Mesodermal cell (in vitro differentiated cells): ENCODE measurements around the gene WFIKKN2.

ENCODE experiments used
- H3K27ac ChIP-seq: 2 replicates; pipeline ENCODE4 v1.7.0; 2013; ENCODE audit warnings: mild to moderate bottlenecking, low read depth, low read length, moderate library complexity; ENCODE audit not compliant: severe bottlenecking
- H3K36me3 ChIP-seq: 2 replicates; pipeline ENCODE4 v1.7.1; 2013; ENCODE audit warnings: mild to moderate bottlenecking, low read length, moderate library complexity; ENCODE audit not compliant: control insufficient read depth, insufficient read depth
- H3K4me1 ChIP-seq: one replicate; pipeline ENCODE4 v1.7.1; 2013; ENCODE audit warnings: mild to moderate bottlenecking, low read length; ENCODE audit not compliant: insufficient read depth, control insufficient read depth, poor library complexity, severe bottlenecking
- H3K4me3 ChIP-seq: 2 replicates; pipeline ENCODE4 v1.7.0; 2013; ENCODE audit warnings: low read length, control low read depth, mild to moderate bottlenecking; ENCODE audit not compliant: insufficient read depth, poor library complexity, severe bottlenecking; ENCODE audit errors: extremely low read depth
- H3K9me3 ChIP-seq: 2 replicates; pipeline ENCODE4 v1.7.1; 2013; ENCODE audit warnings: mild to moderate bottlenecking, low read length, moderate library complexity; ENCODE audit not compliant: control insufficient read depth
- WGBS, 2 experiments: methylation state at CpG; one replicate each; pipeline ENCODE4 v1.1.5; 2013; ENCODE audit warnings: missing lambda C conversion rate in 2 of 2; ENCODE audit not compliant: insufficient coverage in 2 of 2; 5-methylcytosine and 5-hydroxymethylcytosine counted together

Gene WFIKKN2

DNA sequence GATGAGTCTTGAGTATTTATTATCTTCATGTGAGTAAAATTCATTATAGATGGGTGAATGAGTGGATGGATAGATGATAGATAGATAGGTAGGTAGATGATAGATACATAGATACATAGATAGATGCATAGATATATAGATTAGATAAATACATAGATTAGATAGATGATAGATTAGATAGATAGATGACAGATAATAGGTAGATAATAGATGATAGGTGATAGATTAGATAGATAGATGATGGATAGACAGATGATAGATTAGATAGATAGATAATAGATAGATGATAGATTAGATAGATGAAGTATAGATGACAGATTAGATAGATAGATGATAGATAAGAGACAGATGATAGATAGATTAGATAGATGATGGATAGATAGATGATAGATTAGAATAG, 21.8 kb upstream of the WFIKKN2 start:
- Histone ChIP-seq H3K4me1 (peaks cover 8% of the 10 kb centered on the region), H3K36me3 (no peaks in the 10 kb centered on the region), H3K9me3 (no peaks in the 10 kb centered on the region), H3K4me3 (no peak overlapping the region), H3K27ac (no peak overlapping the region)

DNA sequence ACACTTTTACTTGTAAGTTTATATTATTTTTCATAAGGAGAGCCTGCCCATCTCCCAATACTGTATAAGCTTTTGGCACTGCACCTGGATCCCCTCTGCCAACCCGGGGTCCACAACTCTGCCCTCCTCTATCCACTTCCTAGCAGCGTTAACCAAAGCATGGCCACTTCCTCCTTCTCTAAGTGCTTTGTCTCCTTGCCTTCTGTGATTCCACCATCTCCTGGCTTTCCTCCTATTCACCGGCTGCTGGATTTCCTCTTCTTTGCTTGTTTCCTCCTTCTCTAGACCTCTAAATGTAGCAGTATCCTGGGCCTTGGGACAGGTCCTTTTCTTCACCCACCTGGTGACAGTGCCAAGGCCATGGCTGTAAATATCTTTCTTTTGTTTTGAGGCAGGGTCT, 20.0 kb upstream of the WFIKKN2 start:
- H3K9me3 ChIP-seq, result no peaks in the 10 kb centered on the region
- H3K36me3 ChIP-seq, result no peaks in the 10 kb centered on the region
- 87 to 93% methylated on average over 3 of the region's 3 CpGs for WGBS, 2 experiments
- H3K27ac ChIP-seq, result no peak overlapping the region
- H3K4me1 ChIP-seq, result peaks cover 8% of the 10 kb centered on the region
- no peak overlapping the region for H3K4me3 ChIP-seq

DNA sequence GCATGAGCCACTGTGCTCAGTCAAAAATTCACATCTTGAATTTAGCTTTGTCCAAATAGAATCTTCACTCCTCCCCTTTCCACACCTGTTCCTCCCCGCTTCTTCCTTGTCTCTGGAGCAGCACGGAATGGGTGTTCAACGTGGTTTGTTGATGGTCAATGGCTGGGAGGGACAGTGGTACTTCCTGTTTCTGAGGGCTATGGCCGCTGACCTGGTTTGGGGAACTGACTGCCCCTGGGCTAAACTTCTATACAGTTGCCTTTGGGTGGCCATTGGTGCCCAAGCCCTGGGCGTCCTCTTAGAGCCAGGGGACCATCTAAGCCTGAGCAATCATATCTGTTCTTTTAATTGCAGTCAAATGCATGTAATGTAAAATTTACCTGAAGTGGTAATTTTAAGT, 19.1 kb upstream of the WFIKKN2 start:
- WGBS, 2 experiments, result 88 to 100% methylated on average over 1 to 4 of the region's 5 CpGs
- Histone ChIP-seq H3K4me3 (no peak overlapping the region), H3K27ac (no peak overlapping the region), H3K36me3 (no peaks in the 10 kb centered on the region), H3K9me3 (no peaks in the 10 kb centered on the region), H3K4me1 (peaks cover 8% of the 10 kb centered on the region)

DNA sequence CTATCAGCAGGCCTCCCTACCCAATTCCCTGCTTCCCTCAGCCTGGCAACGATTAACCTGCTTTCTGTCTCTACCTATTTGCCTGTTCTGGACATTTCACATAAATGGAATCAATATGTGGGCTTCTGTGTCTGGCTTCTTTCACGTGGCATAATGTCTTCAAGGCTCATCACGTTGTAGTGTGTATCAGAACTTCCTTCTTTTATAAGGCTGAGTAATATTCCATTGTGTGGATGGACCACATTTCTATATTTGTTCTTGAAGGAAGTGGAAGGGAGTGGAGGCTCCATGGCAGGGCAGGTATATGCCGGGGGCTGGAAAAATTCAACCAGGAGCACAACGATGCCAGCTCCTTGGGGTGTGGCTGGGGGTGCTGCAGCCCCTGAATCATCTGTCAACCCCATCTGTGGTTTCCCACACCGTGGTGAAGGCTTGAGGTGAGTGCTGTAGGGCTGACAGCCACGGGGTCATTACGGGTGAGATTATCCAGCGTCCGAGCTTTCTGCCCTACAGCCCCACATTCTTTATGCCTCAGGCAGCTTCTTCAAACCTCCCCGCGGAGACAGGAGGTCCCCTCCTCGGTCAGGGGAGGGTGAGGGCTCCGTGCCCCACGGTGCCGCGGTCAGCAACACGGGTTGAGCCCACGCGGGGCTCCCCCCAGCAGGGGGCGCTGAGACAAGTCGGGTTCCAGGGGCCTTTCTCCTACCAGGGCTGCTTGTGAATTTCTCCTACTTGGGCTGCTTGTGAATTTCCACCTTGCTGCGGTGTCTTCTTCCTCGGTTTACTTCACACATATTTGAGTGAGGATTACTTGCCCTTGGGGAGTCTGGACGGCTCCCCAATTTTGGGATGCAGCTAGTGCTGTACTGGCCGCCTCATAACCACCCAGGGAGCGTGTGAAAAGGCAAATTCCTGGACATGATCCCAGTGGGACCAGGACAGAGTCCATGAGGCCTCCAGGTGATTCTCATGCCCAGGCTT, 18.3 kb upstream of the WFIKKN2 start:
- Histone ChIP-seq H3K27ac (no peak overlapping the region), H3K9me3 (no peaks in the 10 kb centered on the region), H3K4me3 (no peak overlapping the region), H3K36me3 (no peaks in the 10 kb centered on the region), H3K4me1 (peaks cover 8% of the 10 kb centered on the region)
- WGBS, 2 experiments, result 35 to 46% methylated on average over 20 to 23 of the region's 27 CpGs

DNA sequence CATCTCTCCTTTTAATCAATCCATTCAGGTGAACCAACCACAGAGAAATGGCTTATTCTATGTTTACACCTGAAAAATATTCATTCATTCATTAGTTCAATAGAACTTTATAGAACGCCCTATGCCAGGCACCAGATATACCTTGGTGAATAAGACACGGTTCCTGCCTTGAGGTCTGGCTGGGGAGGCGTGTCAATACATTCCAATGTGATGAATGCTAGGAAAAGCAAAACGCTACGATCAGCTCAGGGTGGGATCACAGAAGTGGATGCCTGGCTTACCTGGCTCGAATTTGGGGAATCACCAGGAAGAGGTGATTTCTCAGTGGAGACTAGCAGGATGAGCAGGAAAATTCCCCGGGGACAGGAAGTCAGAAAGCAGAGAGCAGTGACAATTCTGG, 17.5 kb upstream of the WFIKKN2 start:
- Histone ChIP-seq H3K9me3 (no peaks in the 10 kb centered on the region), H3K36me3 (no peaks in the 10 kb centered on the region), H3K27ac (no peak overlapping the region), H3K4me1 (peaks cover 8% of the 10 kb centered on the region), H3K4me3 (no peak overlapping the region)
- WGBS, 2 experiments, result 45 to 52% methylated on average over 6 of the region's 7 CpGs

DNA sequence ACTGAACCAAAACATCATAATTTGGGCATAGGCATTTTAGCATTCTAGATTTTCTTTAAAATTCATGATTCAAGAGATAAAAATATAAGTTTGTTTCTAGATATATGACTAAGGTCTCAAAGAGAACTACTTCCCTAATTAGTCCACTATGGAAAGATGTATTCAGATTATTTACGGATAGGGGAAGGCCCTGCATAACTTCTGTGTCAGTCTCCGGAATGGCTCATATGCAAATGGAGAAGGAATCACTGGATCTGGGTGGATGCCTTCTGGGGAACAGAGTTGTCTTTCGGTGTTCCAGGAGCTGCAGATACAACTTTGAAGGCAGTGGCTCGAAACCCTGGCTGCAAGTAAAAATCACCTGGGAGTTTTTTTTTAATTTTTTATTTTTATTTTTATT, 17.1 kb upstream of the WFIKKN2 start:
- 74 to 90% methylated on average over 2 to 3 of the region's 4 CpGs for WGBS, 2 experiments
- Histone ChIP-seq H3K4me3 (no peak overlapping the region), H3K36me3 (no peaks in the 10 kb centered on the region), H3K9me3 (no peaks in the 10 kb centered on the region), H3K4me1 (peaks cover 8% of the 10 kb centered on the region), H3K27ac (no peak overlapping the region)

DNA sequence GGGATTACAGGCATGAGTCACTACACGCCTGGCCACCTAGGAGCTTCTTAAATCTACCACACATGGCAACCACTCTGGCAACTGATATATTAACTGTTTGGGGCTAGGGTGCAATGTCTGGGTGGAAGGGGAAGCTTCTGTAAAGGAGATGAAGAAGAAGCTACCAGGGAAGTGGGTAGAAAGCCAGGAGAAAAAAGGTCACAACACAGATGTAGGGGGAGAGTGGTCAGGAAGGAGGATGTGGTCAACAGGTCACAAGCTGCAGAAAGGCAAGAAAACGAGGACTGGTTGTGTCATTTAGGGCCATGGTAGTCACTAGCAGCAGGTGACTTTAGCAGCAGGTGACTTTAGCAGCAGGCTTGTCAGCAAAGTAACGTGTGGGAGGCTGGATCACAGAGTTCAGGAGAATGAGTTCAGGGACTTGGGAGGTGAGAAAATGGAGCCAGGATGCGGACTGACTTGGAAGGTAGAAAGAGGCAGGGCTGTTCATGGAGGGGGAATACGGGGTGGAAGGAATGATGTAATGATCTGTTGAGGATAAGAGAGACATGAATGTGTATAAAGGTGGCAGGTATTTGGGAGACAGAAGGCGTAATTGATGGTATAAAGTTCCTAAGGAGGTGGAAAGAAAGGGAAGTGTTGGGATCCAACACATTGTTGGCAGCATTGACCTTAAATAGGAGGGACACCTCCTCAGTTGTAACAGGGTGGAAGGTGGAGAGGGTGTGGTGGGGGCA, 16.3 kb upstream of the WFIKKN2 start:
- Histone ChIP-seq H3K27ac (no peak overlapping the region), H3K36me3 (no peaks in the 10 kb centered on the region), H3K4me3 (no peak overlapping the region), H3K4me1 (peaks cover 8% of the 10 kb centered on the region), H3K9me3 (no peaks in the 10 kb centered on the region)
- WGBS, 2 experiments, result 66 to 76% methylated on average over 5 of the region's 6 CpGs

DNA sequence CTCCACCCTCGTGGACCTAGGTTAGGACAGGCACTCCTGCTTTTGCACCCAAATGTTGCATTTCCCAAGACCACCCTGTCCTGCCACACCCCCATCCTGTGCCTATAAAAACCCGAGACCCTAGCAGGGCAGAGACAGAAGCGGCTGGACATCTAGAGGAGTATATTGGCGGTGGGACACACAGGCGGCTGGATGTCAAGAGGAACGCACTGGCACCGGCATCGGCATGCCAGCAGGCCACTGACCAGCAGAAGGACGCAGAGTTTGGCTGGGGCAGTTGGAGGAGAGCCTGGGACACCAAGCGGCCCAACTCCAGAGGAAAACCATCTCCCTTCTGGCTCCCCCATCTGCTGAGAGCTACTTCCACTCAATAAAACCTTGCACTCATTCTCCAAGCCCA, 14.7 kb upstream of the WFIKKN2 start:
- no peak overlapping the region for H3K4me3 ChIP-seq
- H3K9me3 ChIP-seq, result no peaks in the 10 kb centered on the region
- no peaks in the 10 kb centered on the region for H3K36me3 ChIP-seq
- 78% methylated on average over 7 of the region's 10 CpGs; no CpG with 5 or more reads in 1 of the 2 experiments for WGBS, 2 experiments
- H3K27ac ChIP-seq, result no peak overlapping the region
- H3K4me1 ChIP-seq, result peaks cover 8% of the 10 kb centered on the region

DNA sequence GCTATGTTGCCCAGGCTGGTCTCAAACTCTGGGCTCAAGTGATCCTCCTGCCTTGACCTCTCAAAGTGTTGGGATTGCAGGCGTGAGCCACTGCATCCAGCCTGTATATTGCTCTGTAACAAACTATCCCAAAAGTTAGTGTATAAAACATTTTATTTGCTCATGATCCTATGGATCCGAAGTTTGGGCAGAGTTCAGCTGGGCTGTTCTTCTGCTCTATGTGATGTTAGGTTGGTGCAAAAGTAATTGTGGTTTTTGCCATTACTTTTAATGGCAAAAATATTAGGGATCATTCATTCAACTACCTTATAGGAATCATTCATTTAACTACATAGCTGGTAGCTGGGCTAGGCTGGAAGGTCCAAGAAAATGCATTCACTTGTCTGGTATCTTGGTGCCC, 12.8 kb upstream of the WFIKKN2 start:
- Histone ChIP-seq H3K27ac (no peak overlapping the region), H3K4me1 (peaks cover 5% of the 10 kb centered on the region), H3K36me3 (no peaks in the 10 kb centered on the region), H3K4me3 (no peak overlapping the region), H3K9me3 (no peaks in the 10 kb centered on the region)
- whole genome bisulfite sequencing, 2 experiments, result 89% methylated on average over 1 of the region's 2 CpGs; no CpG with 5 or more reads in 1 of the 2 experiments

DNA sequence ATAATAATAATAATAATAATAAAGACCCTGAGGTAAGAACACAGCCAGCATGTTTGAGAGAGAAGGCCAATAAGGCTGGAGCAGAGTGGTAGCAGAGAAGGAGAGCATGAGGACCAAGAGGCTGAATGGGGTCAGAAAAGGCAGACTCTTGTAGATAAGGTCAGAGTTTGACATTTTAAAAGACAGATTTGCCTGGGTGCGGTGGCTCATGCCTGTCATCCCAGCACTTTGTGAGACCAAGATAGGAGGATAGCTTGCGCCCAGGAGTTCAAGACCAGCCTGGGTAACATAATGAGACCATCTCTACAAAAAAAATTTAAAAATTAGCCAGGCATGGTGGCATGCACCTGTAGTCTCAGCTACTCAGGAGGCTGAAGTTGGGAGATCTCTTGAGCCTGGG, 11.0 kb upstream of the WFIKKN2 start:
- H3K4me1 ChIP-seq, result peaks cover 3% of the 10 kb centered on the region
- no peak overlapping the region for H3K4me3 ChIP-seq
- no peak overlapping the region for H3K27ac ChIP-seq
- H3K36me3 ChIP-seq, result no peaks in the 10 kb centered on the region
- WGBS, 2 experiments, result 100% methylated on average over 2 of the region's 2 CpGs; no CpG with 5 or more reads in 1 of the 2 experiments
- H3K9me3 ChIP-seq, result no peaks in the 10 kb centered on the region

DNA sequence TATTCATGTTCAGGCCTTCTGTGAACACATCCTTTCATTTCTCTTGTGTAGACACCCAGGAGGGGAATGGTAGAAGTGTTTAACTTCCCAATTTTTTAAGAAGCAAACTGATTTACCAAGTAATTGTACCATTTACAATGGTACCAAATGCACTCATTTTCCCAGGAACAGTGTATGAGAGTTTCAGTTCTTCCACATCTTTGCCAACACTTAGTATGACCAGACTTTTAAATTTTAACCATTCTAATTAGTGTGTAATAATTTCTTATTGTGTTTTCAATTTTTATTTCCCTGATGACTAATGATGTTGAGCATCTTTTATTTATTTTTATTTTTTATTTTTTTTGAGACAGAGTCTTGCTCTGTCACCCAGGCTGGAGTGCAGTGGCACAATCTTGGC, 10.2 kb upstream of the WFIKKN2 start:
- H3K36me3 ChIP-seq, result no peaks in the 10 kb centered on the region
- no peak overlapping the region for H3K27ac ChIP-seq
- no peaks in the 10 kb centered on the region for H3K9me3 ChIP-seq
- no peak overlapping the region for H3K4me3 ChIP-seq
- H3K4me1 ChIP-seq, result peaks cover 4% of the 10 kb centered on the region
